GM18511 (cell line): ENCODE measurements around the gene RPS21.

Source experiments
- ATAC-seq: cut with Tn5 transposase; IDR thresholded peaks from one replicate; pipeline ENCODE4 v1.9.1; 2021; ENCODE audit warnings: mild to moderate bottlenecking, moderate library complexity; ENCODE audit not compliant: unreplicated experiment

The RPS21 gene

DNA sequence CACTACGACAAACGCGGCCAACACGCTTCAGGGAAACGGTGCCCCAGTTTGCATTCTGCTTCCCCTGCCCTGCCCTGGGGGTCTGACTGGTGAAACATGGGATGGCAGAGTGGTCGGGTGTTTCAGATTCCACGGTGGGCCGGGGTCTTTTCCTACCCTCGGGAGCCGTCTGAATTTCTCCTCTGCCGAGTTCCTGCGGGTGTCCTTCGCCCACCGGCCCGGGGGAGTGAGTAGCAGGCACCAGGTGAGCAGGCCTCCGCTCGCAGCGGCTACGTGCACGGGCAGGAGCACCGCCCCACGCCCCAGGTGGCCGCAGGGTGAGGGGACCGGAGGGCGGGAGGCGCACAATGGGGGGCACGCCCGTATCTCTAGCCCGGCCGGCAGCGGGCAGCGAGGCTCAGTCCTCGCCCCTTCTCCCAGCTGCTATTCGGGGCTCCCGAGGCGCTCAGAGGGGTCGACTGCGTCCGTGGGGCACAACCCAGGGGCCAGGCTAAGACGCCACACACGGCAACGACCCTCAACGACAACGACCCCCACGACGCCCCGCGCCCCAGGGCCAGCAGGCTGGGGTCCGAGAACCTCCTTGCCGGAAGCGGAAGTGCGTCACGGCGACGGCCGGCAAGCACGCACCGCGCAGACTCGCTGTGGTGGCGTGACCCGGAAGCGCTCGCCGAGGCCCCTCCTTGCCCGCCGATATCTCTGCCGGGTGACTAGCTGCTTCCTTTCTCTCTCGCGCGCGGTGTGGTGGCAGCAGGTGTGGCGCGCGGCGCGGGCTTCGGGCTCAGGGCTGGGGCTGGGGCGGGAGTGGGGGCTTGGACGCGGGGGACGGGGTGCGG is at the start of gene RPS21:
RPS21 (plus strand) TSS at position 721 of the 836 bp plus-strand sequence. CDS start 236 bp downstream, outside the sequence.
- ATAC-seq = peak; percentile 90

DNA sequence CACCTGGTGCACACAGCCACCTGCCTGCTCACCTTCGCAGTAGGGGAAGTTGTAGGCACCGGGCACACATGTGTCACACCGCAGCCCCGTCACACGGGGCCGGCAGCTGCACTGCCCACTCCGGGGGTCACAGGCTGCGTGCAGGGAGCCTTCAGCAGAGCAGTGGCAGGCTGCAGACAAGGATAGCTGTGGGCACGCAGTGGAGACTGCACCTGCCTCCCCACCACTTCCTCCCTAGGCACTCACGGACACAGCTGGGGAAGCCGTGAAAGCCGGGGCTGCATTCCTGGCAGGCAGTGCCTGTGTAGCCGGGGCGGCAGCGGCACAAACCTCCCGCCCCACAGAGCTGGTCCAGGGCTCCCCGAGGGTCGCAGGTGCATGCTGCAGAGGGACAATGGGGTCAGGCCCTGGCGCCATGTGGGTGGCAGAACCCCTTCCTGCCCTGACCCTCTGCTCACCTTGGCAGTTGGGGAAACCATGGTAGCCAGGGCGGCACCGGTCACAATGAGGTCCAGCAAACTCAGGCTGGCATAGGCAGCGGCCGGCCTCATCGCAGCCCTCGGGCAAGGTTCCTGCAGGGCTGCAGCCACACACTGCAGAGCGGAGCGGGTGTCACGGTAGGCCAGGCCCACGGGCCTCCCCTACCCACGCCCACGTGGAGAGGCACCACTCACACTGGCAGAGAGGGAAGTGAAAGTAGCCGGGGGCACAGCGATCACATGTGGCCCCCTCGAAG is 49.2 kb upstream of the RPS21 start:
- peak; percentile 40 for ATAC-seq

DNA sequence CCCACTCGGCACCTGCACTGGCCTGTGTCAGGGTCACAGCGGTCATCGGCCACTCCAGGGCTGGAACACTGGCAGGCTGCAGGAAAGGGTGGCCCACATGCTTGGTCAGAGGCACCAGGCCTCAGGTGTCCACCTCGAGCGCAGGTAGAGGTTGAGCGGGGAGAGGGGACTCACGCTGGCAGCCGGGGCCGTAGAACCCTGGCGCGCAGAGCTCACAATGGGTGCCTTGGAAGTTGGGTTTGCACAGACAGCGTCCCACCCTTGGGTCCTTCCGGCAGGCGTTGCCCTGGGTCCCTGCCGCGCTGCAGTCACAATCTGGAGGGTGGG is 48.6 kb upstream of the RPS21 start:
- no peak for ATAC-seq

DNA sequence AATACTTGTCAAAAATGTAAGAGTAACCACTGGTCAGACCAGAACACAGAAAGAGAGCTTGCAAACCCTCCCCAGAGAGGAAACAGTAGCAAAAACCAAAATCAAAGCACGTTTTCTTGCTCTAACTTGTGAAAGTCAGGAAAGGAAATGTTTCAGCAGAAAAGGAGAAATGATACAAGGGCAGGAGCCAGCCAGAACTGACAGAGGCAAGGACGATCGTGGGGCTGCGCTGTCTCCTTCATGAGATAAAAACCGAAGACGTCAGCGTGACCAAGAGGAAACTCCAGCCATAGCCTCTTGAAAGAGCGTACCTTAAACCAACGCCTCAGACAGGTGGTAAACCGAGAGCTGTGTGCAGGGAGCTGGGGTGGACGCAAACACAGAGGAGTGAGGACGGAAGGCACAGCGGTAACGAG is 47.2 kb upstream of the RPS21 start:
- ATAC-seq = peak; percentile 77

DNA sequence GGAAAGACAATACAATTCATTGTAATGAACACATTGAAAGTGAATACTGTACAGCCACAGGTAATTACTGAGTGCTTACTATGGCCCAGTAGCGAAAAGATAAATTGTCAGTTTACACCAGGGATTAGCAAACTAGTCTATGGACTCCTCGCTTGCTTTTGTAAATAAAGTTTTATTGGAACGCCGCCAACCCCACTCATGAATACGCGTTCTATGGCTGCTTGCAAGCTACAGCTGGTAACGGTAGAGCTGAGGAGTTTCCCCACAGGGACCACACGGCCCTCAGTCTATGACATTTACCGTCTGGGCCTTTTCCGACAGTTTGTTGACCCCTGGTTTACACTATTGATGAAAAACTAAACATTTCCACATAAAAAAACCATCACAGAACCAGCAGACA is 44.0 kb upstream of the RPS21 start:
- no peak for ATAC-seq

DNA sequence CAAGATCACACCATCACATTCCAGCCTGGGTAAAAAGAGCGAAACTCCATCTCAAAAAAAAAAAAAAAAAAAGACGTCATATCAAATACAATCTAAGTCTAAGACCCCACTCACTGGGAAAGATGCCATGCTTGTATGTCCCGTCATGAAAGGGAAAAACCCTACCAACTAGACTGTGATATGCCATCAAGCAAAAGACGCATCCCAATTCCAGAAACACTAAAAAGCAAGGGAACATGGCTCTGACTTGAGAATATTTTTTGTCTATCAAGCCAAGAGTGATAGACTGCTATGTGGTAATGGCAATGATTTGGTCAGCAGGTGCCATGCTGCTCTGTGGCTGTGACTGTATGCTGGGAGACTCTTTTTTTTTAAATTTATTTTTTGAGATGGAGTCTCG is 42.8 kb upstream of the RPS21 start:
- no peak for ATAC-seq

DNA sequence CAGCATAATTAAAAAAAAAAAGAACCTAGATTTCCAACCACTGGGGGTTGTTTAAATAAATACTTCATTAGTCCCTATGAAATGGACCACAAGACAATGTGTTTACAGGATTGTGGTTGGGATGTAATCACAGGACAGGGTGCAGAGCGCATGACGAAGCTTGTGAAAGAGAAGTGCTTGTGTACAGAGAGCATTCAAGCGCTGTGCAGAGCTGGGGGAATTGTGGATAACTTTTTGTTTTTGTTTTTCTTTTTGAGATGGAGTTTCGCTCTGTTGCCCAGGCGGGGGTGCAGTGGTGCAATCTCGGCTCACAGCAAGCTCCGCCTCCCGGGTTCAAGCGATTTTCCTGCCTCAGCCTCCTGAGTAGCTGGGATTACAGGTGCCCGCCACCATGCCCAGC is 42.1 kb upstream of the RPS21 start:
- no peak for ATAC-seq

DNA sequence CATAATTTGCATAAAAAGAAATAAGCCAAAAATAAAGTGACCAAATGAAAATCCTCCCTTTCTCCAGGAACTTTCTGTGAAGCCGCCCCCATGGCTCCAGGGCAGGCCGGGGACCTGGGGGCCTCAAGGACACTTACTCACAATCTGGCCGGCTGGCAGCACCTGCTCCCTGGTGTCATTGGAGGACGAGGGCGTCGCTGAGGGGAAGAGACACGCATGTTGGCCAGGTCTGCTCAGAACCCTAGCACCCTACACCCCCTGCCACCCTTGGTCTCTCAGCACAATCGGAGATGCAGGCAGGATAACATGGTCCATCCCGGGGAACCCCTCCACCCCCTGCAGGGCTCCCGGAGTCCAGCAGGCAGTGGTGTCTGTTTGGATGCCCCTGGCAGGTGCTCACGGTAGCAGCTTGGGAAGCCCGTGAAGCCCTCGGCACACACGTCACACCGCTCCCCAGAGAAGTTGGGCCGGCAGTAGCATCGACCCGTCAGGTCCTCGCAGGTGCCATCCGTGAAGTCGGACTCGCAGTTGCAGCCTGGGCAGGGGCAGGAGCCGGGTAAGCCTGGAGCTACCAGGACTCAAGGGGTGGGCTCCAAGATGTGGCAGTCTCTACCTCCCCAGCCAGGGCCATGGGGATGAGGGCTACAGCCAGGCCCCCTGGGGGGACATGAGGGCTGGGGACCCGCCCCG is 41.1 kb upstream of the RPS21 start:
- ATAC-seq = no peak

DNA sequence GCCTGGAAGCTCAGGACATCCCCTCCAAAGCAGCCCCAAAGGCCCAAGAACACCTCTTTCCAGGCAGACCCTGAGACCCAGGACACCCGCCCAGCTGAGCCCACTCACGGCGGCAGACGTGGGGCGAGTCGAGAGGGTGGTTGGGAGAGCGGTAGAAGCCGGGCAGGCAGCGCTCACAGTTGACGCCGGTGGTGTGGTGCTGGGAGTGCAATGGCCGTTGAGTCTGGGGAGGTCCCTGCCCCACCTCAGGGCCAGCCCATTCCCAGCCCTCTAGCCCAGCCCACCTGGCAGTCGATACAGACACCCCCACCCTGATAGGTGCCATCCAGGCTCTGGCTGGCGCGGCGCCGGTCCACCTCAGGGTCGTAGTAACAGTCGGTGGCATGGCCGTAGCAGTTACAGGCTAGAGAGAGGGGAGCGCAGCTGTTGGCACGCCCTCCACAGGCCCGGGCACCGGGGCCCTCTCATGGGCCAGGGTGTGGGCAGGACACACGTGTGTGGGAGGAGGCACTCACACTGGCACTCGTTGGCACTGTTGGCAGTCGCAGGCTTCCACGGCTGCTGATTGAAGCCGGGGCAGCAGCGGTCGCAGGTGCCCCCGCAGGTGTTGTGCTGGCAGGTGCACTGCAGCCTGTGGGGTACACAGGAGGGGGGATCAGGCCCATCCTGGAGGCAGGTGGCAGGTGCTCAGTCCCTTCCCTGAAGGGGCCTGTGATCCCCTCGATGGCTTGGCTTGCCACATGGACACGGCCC is 40.3 kb upstream of the RPS21 start:
- ATAC-seq = no peak

DNA sequence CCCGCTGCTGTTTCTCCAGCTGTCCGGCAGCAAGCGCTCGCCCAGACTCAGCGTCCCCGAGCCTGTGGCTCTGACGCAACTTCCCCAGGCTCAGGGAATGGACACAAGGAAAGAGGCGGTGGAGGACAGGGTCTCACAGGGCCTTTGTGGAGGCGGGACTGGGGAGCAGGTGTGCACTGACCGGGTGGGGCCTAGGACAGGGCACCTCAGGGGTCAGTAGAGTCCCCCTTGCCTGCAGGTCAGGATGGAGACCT is 39.8 kb upstream of the RPS21 start:
- ATAC-seq = no peak

DNA sequence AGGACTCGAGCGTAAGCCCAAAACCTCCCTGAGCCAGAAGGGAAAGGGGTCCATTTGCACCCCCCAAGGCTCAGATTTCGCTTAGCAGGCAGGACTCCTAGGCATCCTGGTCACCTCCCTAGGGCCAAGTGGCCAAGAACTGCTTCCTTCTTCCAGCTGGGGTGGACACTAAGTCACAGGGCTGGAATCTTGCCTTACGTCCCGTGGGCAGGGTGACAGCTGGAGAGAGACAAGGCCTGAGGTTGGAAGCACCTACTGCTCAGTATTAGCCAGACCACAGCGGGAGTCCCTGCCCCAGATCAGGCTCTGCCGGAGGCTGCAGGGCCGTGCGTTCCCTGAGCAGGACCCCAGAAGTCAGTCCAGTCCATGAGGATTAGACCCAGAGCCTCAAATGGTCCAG is 39.5 kb upstream of the RPS21 start:
- no peak for ATAC-seq

DNA sequence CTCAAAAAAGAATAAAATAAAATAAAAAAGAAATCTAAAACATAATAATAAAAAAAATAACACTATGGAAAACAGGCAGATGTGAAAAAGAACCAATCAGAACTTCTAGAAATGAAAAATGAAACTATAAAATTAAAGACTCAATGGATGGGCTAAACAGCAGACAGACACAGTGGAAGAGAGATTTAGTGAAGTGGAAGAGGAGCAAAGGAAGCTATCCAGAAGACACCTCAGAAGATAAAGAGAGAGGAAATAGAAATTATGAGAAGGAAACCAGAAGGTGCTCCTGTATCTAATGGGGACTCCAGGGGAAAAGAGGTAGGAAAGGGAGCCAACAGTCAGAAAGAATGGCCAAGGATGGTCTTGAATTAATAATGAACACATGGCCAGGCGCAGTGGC is 38.3 kb upstream of the RPS21 start:
- no peak for ATAC-seq

DNA sequence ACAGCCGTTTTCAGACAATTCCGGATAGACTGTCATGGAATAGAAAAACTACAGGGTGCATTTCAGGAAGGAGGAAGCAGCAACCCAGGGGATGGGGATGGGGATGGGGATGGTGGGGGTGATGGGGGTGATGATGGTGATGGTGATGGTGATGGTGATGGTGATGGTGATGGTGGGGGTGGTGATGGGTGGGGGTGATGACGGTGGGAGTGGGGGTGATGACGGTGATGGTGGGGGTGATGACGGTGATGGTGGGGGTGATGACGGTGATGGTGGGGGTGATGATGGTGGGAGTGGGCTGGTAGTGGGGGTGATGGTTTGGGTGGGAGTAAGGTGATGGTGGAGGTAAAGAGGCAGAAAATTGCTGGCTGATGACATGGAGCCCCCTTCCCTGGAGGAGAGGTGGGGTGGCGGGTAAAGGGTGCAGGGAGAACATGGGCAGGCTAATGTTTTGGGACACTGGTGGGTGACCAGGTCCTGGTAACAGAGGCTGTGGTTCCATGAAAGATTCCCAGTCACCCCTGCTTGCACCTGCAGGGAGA is 37.3 kb upstream of the RPS21 start:
- ATAC-seq = no peak

DNA sequence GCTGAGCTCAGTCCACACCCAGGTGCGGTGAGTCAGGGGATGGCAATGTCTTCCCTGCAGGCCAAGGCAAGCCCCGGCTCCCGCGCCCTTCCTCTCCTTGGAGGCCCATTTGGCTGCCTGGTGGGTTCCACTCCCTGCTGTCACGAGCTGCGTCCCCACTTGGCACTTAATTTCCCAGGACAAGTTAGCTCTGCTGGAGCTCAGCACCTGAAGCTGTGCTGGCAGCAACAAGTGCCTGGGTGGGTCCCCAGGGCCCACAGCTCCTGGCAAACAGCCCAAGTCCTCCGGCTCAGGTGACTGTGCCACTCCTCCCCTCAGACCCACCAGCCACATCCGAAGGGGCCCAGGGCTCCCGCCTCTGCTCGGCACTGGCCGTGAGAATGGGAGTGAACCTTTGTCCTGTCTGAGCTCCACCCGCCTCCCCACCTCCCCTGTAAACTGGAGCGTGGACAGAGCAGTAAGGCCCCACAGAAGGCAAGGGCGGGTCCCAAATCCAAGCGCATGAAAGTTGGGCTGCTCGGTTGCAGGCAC is 36.7 kb upstream of the RPS21 start:
- no peak for ATAC-seq

DNA sequence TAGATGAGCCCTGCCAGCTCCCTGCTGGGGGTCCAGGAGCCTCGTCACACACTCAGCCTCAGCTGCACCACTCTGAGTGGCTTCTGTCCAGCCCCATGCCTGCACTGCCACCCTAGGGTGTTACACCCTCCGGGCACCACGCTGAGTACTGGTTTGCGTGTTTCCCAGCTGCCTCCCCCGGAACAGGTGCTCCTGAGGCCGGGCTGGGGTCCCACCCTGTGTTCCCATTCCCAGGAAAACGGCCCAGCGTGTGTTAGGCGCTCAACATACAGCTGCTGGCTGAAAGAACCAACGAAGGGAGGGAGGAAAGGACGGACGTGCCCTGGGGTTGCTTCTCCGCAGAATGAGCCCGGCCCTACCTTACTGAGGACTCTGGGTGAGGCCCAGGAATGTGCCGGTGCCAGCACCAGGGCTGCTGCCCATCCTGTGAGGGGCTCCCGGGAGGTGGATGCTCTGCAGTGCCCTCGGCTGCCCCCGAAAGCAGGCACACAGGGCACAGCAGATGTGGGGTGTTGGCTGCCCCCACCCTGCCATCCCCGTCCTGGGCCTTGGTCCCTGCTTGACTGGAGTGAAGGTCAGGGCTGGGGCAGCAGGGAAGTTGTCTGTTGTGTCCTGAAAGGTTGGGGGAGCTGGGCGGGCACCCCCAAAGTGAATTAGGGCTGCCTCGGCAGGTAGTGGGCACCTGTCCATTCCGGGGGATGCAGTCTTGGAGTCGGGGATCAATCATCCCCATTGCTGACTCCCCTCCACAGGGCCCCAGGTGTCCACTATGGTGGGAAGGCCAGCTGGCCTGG is 36.1 kb upstream of the RPS21 start:
- no peak for ATAC-seq

DNA sequence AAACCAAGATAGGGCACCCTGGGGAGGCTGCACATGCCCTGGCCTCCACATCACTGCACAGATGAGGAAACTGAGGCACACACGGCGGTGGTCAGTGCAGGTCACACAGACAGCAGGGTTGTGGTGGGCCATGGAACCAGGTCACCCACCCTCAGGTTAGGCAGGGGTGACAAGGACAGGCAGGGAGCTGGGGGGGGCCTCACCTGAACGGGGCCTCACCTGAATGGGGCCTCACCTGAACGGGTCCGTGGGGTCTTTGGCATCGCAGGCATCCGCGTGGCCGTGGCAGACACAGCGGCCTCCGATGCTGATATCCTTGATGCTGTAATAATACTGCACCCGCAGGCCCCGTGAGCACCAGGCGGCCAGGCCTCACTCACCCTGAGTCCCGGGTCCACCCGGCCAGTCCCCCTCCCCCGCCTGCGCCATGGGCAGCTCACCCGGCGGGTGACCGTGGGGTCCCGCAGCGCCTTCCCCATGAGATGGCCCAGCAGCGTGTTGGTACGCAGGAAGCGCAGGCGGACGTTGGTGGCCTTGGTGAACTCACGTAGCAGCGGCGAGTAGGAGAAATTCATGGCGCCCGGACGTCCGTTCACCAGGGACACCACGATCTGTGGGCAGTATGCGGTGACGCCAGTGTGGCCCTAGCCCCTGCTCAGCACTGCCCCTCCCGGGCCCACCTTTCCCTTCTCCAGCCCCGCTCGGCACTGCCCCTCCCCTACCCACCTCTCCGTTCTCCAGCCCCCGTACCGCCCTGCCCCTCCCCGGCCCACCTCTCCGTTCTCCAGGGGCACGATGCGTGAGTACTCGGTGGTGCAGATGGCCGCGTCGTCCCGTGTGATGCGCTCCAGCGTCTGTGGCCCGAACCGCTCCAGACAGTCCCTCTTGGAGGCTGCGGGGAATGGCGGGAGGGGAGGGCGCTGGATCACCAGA is 35.2 kb upstream of the RPS21 start:
- ATAC-seq = no peak

DNA sequence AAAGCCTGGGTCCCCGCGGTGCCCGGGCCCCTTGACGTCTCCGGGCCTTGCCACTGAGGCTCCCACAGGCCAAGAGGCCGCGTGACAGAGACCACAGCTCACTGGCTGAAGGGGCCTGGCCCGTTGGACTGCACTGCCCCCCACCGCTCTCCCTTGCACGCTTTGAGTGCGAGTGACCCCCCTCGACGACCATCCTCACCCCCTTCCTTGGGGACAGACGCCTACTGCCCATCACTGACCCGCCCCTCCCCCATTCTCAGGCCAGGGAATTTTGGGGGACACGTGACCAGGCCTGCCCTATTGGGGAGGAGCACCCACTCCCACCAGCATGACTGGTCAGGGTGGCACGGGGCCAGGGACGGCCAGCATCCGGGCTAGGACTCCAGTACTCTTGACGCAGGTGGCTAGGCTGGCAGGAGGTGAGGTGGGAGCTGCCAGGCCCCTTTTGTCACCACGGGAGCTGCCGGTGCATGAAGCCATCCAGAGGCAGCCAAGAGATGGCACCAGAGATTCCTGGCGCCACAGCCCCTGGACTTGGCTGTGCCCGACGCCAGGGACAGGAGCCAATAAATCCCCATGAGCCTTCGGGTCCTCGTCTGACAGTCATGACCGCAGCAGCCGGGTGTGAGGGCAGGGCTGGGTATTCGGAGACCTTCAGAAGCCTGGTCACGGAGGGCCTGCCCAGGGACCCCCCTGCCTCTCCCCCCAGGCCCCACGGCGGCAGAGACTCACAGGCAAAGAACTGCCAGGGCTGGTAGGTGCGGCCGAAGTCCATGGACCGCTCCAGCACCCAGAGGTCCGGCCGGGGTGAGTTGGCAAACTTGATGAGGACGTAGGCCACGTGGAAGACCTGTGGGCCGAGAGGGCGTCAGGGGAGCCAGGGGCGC is 34.3 kb upstream of the RPS21 start:
- ATAC-seq = no peak
